ENCODE measurements around the gene SRP19.
A peak's percentile ranks its signal among the peaks of the same experiment; 100 is the strongest.
"Not testable (repeated sequence)": the region's sequence is repeated elsewhere in the genome, so short reads cannot be mapped to it uniquely, and the experiment has no call there.

Gene SRP19

DNA sequence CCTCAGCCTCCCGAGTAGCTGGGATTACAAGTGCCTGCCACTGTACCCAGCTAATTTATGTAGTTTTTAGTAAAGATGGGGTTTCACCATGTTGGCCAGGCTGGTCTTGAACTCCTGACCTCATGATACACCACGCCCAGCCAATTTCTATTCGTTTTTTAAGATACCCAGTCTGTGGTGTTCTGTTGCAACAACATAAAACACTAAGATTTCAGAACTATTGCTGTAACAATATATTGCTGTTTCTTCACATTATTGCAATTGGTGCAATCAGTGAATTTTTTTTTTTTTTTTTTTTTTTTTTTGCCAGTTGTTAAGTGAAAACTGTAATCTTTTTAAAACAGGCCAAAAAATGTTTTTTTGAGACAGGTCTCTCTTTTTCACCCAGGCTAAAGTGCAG lies 9.9 kb downstream of the SRP19 start:
- no peak for DNase-seq (ENCODE audit: low read depth in 2 of 2)

DNA sequence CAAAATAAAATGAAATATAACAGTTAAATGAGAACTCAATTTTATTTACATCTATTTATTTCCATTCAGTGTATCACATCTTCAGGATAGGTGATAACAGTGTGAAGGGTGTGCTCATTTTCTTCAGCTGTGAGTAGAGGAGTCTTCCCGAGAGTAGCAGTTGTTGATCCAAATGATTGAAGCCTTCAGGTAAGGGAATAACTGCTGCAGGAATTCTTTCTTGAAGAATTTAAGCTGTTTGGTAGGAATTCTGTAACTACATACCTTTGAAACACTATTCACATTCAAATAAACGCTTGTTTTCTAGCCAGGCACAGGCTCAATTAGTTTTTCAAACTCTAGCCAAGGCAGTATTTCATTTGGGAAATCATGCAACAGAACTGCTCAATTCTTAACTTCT lies 15.3 kb downstream of the SRP19 start:
- no peak for DNase-seq (ENCODE audit: low read depth in 2 of 2)

DNA sequence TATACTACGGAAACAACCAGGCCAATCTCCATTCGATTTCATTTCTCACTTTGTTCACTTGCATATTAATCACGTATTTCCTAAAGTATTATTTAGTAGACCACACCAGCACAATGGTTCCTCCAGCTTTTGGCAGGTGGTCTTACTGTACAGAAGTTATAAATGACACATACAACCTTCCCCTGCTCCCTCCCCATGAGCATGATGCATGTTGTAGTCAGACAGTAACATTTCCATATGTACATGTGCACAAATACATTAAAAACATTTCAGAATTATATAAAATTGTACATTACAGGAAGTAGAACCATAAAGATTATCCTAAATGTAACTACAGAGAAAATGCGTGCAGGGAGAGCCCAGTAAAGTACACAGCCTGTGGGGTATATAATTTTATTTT lies 17.0 kb downstream of the SRP19 start:
- DNase-seq (ENCODE audit: low read depth in 2 of 2): no peak

DNA sequence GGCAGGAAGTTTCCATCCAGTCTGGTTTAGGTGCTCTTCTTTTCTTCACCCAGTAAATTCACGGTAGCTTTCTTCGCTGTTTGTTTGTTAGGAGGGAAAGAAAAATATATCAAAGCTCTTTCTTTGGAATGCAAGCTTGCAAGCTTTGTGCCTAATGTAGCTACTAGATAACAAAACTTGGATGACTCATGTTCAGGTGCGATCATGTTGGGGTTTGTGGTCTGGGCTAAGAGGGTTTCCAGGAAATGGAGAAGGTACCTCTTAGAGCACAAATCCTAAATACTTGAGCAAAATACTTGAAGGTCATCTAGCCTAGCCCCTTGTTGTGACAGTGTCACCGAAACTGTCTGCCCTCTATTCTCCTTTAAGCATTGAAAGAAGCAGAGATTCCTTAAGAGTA lies 17.7 kb downstream of the SRP19 start:
- peak; percentile 12 to 23 for DNase-seq (ENCODE audit: low read depth in 2 of 2)

DNA sequence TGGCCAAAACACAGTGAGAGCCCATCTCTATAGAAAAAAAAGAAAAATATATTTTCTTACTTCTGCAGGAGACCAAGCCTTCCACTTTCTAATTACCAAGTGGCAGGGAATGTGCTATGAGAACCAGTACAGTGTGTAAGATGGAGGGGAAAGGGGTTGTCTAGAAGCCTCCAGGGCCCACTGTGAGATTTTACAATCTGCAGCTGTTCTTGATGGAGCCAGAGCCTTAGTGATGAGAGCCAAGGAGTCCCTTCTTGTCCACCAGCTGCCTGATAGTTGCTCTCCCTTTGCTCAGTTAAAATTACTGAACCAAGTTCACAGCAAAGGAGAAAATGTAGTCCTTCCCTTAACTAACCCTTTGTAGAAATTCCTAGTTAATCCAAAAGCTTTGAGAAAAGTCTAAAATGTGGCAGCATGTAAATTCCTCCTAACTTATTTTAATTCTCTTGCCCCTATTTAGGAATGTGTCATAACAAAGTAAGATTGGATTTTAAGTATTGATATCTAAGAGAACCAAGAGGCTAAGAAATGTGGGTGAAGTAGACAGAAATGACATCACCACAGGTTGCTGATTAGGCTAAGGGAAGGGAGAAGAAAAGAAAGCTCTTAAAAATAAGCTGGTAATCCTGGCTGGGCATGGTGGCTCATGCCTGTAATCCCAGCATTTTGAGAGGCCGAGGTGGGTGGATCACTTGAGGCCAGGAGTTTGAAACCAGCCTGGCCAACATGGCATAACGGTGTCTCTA lies 19.3 kb downstream of the SRP19 start:
- DNase-seq (ENCODE audit: low read depth in 2 of 2): no peak

DNA sequence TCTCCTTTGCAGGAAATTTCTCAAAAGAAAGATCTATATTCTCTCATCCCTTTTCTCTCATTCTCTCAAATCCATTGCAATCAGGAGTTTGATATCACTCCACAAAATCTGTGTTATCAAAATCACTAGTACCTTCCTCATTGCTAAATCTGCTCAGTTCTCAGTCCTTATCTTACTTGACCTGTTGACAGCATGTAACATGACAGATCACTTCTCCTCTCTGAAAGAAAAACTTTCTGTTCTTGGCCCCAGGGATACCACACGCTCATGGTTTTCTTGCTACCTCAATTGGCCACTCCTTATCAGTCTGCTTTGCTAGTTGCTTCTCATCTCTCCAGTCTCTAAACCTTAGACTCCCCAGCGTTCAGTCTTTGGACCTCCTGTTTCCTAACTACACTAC lies 22.1 kb downstream of the SRP19 start:
- DNase-seq (ENCODE audit: low read depth in 2 of 2): no peak

DNA sequence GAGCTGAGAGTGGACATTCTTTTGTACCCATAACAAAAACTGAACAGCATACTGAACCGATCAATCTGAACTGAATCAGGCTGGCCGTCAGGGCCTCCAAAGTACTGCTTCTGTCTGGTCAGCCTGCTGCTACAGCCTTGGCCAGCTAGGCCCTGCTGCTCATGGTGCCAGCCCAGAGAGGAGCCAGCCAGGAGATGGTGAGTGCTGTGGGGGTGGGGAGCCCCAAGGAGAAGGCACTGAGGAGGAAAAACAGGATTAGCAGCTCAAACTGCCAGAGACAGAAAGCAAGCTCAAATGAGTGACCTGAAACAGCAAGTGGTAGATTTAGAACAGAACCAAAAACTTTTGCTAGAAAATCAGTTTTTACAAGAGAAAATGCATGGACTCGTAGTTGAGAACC lies 23.9 kb downstream of the SRP19 start:
- DNase-seq (ENCODE audit: low read depth in 2 of 2): no peak

DNA sequence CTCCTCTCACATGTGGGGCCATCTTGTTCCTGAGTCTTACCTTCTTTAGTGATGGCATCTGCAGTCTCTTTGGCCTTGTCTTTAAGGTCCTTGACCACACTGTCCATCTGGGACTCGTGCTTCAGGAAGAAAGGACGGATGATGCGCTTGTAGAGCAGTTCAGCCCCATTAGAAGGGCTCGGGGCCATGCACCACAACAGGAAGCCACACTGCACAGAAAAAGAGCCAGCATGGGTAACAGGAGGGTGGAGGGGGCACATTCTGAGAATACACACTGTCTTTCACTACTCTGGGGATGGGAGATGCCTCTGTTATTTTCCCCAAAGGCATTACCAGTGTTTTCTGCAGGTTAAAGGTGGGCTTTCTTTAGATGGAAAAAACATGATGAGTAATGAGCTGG lies 25.9 kb downstream of the SRP19 start:
- DNase-seq (ENCODE audit: low read depth in 2 of 2): no peak

DNA sequence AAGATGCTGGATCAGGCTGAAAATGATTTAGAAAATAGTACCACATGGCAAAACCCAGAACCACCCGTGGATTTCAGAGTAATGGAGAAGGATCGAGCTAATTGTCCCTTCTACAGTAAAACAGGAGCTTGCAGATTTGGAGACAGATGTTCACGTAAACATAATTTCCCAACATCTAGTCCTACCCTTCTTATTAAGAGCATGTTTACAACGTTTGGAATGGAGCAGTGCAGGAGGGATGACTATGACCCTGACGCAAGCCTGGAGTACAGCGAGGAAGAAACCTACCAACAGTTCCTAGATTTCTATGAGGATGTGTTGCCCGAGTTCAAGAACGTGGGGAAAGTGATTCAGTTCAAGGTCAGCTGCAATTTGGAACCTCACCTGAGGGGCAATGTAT lies 31.0 kb downstream of the SRP19 start:
- DNase-seq (ENCODE audit: low read depth in 2 of 2): not testable (repeated sequence)

DNA sequence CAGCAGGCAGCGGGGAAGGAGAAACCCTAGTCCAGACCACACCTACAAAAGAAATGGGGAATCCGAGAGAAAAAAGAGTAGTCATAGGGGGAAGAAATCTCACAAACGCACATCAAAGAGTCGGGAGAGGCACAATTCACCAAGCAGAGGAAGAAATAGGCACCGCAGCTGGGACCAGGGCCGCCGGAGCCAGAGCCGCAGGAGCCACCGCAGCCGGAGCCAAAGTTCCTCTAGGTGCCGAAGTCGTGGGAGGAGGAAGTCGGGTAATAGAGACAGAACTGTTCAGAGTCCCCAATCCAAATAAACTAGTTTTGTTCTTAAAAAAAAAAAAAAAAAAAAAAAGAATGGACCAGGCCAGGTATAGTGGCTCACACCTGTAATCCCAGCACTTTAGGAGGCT lies 31.7 kb downstream of the SRP19 start:
- DNase-seq (ENCODE audit: low read depth in 2 of 2): no peak

DNA sequence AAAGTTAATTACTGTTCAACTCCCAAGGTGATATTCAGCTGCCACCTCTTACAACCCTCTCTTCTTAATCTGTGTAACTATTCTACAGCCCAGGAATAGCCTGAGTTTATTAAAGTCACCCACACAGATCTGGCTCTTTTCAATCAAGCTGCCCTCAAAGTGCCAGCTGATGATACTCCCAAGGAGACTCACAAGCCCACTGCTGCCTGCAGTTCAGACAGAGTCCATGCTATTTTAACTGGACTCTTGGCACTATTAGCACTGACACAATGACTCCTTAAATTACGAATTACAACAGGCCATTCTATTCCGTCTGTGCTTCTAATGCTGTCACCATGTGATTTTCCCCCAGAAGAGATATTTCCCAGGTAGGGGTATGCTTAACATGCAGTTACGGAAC lies 34.6 kb downstream of the SRP19 start:
- no peak for DNase-seq (ENCODE audit: low read depth in 2 of 2)

DNA sequence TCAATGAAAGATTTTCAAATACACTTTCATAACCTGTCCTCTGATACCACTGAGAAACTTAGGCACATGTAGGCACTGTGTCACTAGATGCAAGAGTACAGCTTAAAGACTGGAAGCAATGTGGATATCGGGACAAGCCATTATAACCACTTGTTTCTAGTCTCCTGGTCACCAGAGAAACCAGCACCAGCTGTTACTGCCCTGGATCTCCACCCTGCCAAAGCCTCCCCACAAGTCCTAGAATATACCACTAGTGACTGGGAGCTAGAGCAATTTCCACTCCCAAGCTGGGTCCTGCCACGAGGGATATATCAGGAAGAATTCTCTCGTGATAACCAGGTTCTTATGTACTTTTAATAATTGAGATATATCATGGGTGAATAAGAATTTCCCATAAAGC lies 41.5 kb downstream of the SRP19 start:
- no peak for DNase-seq (ENCODE audit: low read depth in 2 of 2)

DNA sequence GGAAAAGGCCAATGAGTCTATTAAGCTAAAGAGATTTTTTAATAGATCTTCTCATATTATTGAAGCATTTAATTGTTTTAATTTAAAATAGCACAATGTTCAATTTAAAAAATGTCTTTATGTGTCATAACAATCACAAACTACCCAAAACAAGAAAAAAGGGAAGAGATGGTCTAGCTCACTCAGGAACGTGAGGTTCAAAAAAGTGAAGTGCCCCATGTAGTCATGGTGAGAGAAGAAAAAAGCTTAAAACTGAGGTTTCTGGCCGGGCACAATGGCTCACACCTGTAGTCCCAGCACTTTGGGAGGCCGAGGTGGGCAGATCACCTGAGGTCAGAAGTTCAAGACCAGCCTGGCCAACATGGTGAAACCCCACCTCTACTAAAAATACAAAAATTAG lies 43.9 kb downstream of the SRP19 start:
- DNase-seq (ENCODE audit: low read depth in 2 of 2): not testable (repeated sequence)

DNA sequence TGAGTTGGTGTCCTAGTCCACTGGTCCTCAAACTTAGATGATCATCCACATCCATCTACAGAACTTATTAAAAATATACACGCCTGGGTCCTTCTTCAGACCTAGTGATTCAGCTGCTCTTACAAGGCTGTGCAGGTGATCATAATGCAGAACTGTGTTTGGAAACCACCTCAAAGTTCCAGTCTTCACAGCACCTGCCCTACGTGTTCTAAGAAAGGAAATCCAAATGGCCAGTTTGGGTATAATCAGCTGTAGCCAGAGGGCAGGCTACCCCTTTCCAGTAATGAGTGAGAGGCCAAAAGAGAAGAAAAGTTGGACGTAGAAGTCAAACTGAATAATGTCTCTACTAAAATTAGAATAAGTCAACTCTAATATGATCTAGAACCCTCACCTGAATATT lies 45.5 kb downstream of the SRP19 start:
- no peak for DNase-seq (ENCODE audit: low read depth in 2 of 2)

DNA sequence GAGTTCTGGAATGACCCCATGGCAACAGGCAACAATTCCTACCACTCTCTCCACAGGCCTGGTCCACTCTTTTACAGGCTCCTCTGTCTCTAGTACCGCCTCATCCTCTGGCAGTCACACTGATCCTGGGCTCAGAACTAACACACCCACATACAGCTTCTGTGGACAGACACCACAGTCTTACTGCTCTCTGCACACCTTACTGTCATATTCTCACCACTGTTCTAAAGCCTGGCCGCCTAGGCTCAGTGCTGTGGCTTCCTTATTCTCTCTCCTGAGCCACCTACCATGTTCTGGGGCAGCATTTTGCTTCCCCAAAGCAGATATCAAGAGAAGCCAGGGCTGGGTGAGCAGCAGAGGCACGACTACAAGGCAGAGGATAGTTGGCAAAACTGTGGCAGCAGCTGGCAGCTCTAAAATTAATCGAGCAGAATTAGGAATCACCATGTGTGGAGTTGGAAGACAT lies 46.1 kb downstream of the SRP19 start:
- no peak for DNase-seq (ENCODE audit: low read depth in 2 of 2)

DNA sequence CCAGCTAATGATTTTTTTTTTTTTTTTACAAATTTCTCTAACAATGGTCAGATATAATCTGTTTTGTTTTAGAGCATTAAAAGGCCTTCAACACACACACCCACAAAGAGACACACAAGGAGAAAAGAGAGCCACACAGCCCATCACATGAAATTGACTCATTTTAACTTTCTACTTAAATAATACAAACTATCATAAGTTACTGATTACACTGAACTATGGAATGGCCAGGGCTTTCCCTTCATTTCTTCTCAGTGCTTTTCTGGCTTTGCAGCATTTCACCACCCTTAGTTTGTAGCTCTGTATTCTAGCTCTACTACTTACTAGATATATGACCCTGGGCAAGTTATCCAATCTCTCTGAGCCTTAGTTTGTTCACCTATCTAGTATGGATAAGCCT lies 47.8 kb downstream of the SRP19 start:
- no peak for DNase-seq (ENCODE audit: low read depth in 2 of 2)

DNA sequence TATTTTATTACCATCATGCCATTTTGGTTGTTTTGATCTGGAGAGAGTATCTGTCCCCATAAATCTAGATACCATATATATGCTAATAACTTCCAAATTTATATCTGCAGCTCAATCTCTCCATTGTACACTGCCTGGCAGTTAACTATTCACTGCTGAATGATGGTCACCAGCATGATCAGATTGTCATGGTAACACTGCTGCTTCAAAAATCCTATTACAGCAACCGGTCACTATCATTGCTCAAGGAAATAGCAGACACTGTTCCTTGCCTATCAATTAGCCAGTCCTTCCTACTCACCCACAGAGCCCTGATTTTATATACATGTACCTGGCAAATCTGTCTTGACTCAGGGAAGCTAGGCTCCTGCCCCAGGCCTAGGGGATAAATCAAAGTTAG lies 49.4 kb downstream of the SRP19 start:
- DNase-seq (ENCODE audit: low read depth in 2 of 2): no peak

DNA sequence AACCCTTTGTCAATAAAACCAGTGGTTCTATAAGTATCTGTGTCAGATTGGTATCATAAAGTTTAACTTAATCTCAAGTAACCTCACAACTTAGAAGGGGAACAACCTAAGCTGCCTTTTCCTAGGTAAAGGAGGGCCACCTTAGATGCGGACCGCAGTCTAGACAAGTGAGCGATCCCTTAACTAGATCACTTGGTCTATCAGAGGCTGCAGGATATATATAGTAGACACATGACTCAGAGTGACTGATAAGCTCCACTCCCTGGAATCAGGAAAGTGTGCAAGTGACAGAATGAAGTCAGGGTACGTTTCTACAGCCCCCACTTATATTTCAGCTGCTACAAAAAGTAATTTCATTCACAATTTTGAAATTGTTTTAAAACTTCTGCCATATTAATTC lies 53.5 kb downstream of the SRP19 start:
- no peak for DNase-seq (ENCODE audit: low read depth in 2 of 2)

DNA sequence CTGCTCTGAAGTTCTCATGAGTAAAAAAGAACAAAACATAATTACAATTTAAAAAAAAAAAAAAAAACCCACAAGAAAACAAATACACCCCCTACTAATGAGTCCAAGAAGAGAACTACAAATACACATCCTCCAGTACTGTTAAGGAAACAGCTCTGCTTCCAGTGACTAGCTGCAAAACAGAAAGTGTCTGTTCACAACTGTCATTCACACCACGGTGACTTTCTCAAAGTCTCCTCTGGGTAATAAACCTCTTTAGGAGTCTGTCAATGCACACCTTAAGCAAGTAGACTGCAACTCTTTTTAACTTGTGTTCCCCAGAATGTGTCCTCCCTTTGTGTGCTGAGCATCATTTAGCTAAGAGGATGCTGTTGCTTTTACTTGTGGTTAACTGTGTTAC lies 54.7 kb downstream of the SRP19 start:
- DNase-seq (ENCODE audit: low read depth in 2 of 2): no peak

DNA sequence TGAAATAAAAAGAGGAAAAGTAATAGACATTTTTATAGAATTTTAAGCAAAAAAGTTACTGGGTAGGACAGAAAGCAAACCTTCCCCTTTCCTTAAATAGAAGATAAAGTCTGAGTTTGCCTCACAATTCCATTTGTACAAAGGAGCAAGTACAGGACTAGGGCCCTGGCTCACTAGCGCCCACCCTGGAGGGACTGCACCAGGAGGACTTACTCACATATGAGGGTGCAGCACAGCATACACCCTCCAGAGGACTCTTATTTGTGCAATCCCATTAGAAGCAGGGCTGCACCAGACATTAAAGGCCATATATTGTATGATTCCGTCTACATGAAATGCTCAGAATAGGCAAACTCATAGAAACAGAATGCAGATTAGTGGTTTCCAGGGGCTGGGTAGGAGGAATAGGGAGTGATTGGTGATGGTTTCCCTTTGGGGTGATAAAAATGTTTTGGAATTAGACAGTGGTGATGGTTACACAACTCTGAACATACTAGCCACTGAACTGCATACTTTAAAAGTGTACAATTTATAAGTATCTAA lies 56.4 kb downstream of the SRP19 start:
- no peak for DNase-seq (ENCODE audit: low read depth in 2 of 2)

DNA sequence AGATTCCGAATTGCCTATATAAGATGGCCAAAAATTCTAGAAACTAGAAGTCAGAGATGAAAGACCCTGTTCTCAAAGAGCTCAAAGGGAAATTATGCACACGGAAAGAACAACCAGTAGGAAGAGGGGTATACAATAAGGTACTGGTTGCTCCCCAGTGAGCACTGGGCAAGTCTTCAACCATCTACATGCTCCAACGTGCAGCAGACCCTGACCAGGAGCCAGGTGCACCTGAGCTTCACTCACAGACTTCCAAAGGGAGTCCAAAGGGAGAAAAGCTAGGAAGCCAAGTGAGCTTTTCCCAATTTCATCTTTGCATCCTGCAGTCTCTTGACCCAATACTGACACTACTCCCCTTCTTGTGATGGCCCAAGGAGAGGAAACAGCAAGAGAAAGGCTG lies 57.0 kb downstream of the SRP19 start:
- no peak for DNase-seq (ENCODE audit: low read depth in 2 of 2)

DNA sequence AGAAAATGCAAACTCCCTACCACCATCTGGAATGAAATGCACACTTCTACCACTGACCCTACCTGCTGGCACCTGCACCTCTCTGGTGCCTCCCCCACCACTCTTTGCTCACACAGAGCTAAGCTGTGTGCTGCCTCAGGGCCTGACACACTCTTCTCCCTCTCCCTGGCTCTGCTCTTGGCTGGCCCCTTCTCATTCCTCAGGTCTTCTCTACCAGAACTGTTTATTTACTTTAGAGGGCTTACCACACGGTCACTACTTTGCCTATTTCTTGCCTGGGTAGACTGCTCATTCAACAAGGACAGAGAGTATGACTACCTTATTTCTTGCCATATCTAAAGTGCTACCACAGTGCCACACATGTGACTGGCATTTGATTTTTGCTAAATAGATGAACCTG lies 57.6 kb downstream of the SRP19 start:
- DNase-seq (ENCODE audit: low read depth in 2 of 2): no peak
